CD14-positive monocyte (primary cell): ENCODE results near the gene CRTC3. TPM values are rescaled to one million over a fixed set of nuclear protein-coding genes. Genes with fewer than 3 reads are reported as not detected.
A peak's percentile ranks its signal among the peaks of the same experiment; 100 is the strongest.

ENCODE experiments used
- DNase-seq, 3 donors: peaks; one replicate each; pipeline ENCODE4 v3.0.0-alpha.2; 2011 to 2022
- H2AFZ ChIP-seq: 2 replicates; pipeline ENCODE4 v1.6.0; 2012; ENCODE audit warnings: mild to moderate bottlenecking, low read depth, low read length, inconsistent platforms; ENCODE audit not compliant: insufficient read depth, poor library complexity, severe bottlenecking
- H3K27ac ChIP-seq, 2 donors: 1 replicate in 1 of 2; 2 replicates in 1 of 2; pipeline ENCODE4 v1.5.1; 2012 to 2013; ENCODE audit warnings: low read length in 2 of 2, control low read depth in 1 of 2, inconsistent platforms in 1 of 2, low read depth in 1 of 2, mild to moderate bottlenecking in 1 of 2
- H3K27me3 ChIP-seq, 2 donors: one replicate each; pipeline versions ENCODE4 v1.6.0 to v1.6.1; 2011 to 2013; ENCODE audit warnings: low read length in 2 of 2; ENCODE audit not compliant: control insufficient read depth in 2 of 2, insufficient read depth in 2 of 2
- H3K36me3 ChIP-seq, 2 donors: replicated peaks in 1 of 2; 1 replicate in 1 of 2; 2 replicates in 1 of 2; pipeline versions ENCODE4 v1.5.1 to v1.6.1; 2012 to 2013; ENCODE audit warnings: low read length in 2 of 2, control low read depth in 1 of 2, inconsistent platforms in 1 of 2, mild to moderate bottlenecking in 1 of 2; ENCODE audit not compliant: insufficient read depth in 2 of 2, control insufficient read depth in 1 of 2
- H3K4me1 ChIP-seq, 2 donors: 1 replicate in 1 of 2; 2 replicates in 1 of 2; pipeline versions ENCODE4 v1.5.1 to v1.6.1; 2012 to 2013; ENCODE audit warnings: low read length in 2 of 2, control low read depth in 1 of 2, inconsistent platforms in 1 of 2, mild to moderate bottlenecking in 1 of 2, moderate library complexity in 1 of 2; ENCODE audit not compliant: insufficient read depth in 2 of 2, control insufficient read depth in 1 of 2
- H3K4me2 ChIP-seq: replicated peaks from 2 replicates; pipeline ENCODE3; 2012; ENCODE audit warnings: low read length, moderate library complexity, mild to moderate bottlenecking; ENCODE audit not compliant: poor library complexity, severe bottlenecking; ENCODE audit errors: extremely low read depth
- H3K4me3 ChIP-seq, 3 experiments: fragments of 200-600 bp in 1 of 3; sonication (generic) in 1 of 3; replicated peaks in 1 of 3; 1 replicate in 2 of 3; 2 replicates in 1 of 3; pipeline ENCODE4 v1.5.1; 2011 to 2013; ENCODE audit warnings: low read length in 3 of 3, mild to moderate bottlenecking in 3 of 3, control low read depth in 2 of 3, low read depth in 2 of 3, inconsistent platforms in 1 of 3, moderate library complexity in 1 of 3
- H3K79me2 ChIP-seq: 2 replicates; pipeline ENCODE4 v1.6.0; 2012; ENCODE audit warnings: mild to moderate bottlenecking, control low read depth, inconsistent platforms, low read length, moderate library complexity; ENCODE audit not compliant: insufficient read depth
- H3K9ac ChIP-seq: 2 replicates; pipeline ENCODE4 v1.6.0; 2017; ENCODE audit warnings: low read length, mild to moderate bottlenecking; ENCODE audit not compliant: insufficient read depth, poor library complexity, severe bottlenecking
- H3K9me3 ChIP-seq, 2 donors: replicated peaks in 1 of 2; 1 replicate in 1 of 2; 2 replicates in 1 of 2; pipeline versions ENCODE4 v1.5.1 to v1.6.1; 2012 to 2013; ENCODE audit warnings: low read length in 2 of 2, control low read depth in 1 of 2; ENCODE audit not compliant: control insufficient read depth in 1 of 2, insufficient read depth in 1 of 2
- H4K20me1 ChIP-seq: 2 replicates; pipeline ENCODE4 v1.6.0; 2012; ENCODE audit warnings: mild to moderate bottlenecking, low read length, control low read depth, moderate library complexity; ENCODE audit not compliant: insufficient read depth
- H3K27ac Mint-ChIP-seq, 7 donors: one replicate each; pipeline ENCODE4 v1.8.0; 2020; ENCODE audit warnings: mild to moderate bottlenecking in 7 of 7, mixed read lengths in 7 of 7, moderate library complexity in 6 of 7, inconsistent platforms in 2 of 7
- H3K27me3 Mint-ChIP-seq, 3 donors: one replicate each; pipeline ENCODE4 v1.8.0; 2021 to 2022; ENCODE audit warnings: low read depth in 3 of 3, mild to moderate bottlenecking in 3 of 3, mixed read lengths in 3 of 3, moderate library complexity in 3 of 3, inconsistent platforms in 1 of 3
- H3K36me3 Mint-ChIP-seq, 2 donors: one replicate each; pipeline ENCODE4 v1.8.0; 2020; ENCODE audit warnings: mixed read lengths in 2 of 2, inconsistent platforms in 1 of 2, mild to moderate bottlenecking in 1 of 2
- H3K4me1 Mint-ChIP-seq: one replicate; pipeline ENCODE4 v1.8.0; 2020; ENCODE audit warnings: mild to moderate bottlenecking, mixed read lengths
- H3K4me3 Mint-ChIP-seq, 2 donors: one replicate each; pipeline ENCODE4 v1.8.0; 2020; ENCODE audit warnings: mild to moderate bottlenecking in 2 of 2, mixed read lengths in 2 of 2, moderate library complexity in 1 of 2
- H3K9me3 Mint-ChIP-seq, 7 donors: one replicate each; pipeline ENCODE4 v1.8.0; 2020 to 2022; ENCODE audit warnings: mixed read lengths in 7 of 7, mild to moderate bottlenecking in 6 of 7, moderate library complexity in 6 of 7, inconsistent platforms in 2 of 7
- CTCF ChIP-seq: fragments of 200-600 bp; IDR thresholded peaks from one replicate; pipeline ENCODE4 v1.8.0; 2022; ENCODE audit warnings: antibody characterized with exemption, mild to moderate bottlenecking
- WGBS: methylation state at CpG from one replicate; pipeline ENCODE4 v1.1.5; 2013; ENCODE audit warnings: missing lambda C conversion rate; ENCODE audit not compliant: insufficient coverage; 5-methylcytosine and 5-hydroxymethylcytosine counted together
- intact Hi-C, 2 donors: fragments of 100-400 bp; cut with micrococcal nuclease; formaldehyde crosslinking; loops; one replicate each; pipeline versions ENCODE4 v1.15.0 to v1.15.1; 2023
- polyA plus RNA-seq, 3 donors: library from polyadenylated mRNA; depleted of rRNA in 1 of 3; unstranded in 2 of 3; stranded (reverse) in 1 of 3; fragments of 300-500 nt in 2 of 3; fragments of >200 nt in 1 of 3; fragmentation: Illumina TruSeq in 2 of 3; gene quantifications; 1 replicate in 2 of 3; 2 replicates in 1 of 3; pipeline ENCODE4 v1.2.3, GENCODE V29; 2012 to 2021

Gene CRTC3
- polyA plus RNA-seq, 3 donors = 6.0 to 25.4 (median 12.2) TPM

- no peak for TF ChIP-seq CTCF
- Histone ChIP-seq H3K27ac (peak overlapping the region; percentile 61 to 90), H3K4me3 (peak overlapping the region; percentile 51 to 88 (median 71)), H3K27me3 (no peaks in the 10 kb centered on the region), H3K79me2 (peaks cover 22% of the 10 kb centered on the region), H3K4me1 (peaks cover 27 to 32% of the 10 kb centered on the region in 2 donors), H3K9me3 (no peaks in the 10 kb centered on the region), H3K9ac (peak overlapping the region; percentile 91), H4K20me1 (no peaks in the 10 kb centered on the region), H3K4me2 (peak overlapping the region; percentile 88), H2AFZ (peak overlapping the region; percentile 98), H3K36me3 (no peaks in the 10 kb centered on the region)
- Mint-ChIP-seq H3K27ac (peak overlapping the region in 6 of 7 donors; percentile 72 to 92 (median 85)), H3K36me3 (peaks cover 0 to 3% of the 10 kb centered on the region in 2 donors), H3K4me3 (peak overlapping the region; percentile 86 to 92), H3K9me3 (peaks cover 0 to 2% (median 0%) of the 10 kb centered on the region in 7 donors), H3K27me3 (peaks cover 0 to 8% (median 2%) of the 10 kb centered on the region in 3 donors), H3K4me1 (peaks cover 36% of the 10 kb centered on the region)
- intact Hi-C loops = loop anchor here in 1 of 2 donors (5.0 kb wide), 1 partner anchor 37 kb away; no protein-coding TSS in a partner anchor
- 3% methylated on average over 68 of the region's 75 CpGs for WGBS
- DNase-seq = peak; percentile 26 to 35 (median 29)
These were observed 135.8 kb downstream of the CRTC3 start for GRCh38 chr15:90665288-90666134.

DNA sequence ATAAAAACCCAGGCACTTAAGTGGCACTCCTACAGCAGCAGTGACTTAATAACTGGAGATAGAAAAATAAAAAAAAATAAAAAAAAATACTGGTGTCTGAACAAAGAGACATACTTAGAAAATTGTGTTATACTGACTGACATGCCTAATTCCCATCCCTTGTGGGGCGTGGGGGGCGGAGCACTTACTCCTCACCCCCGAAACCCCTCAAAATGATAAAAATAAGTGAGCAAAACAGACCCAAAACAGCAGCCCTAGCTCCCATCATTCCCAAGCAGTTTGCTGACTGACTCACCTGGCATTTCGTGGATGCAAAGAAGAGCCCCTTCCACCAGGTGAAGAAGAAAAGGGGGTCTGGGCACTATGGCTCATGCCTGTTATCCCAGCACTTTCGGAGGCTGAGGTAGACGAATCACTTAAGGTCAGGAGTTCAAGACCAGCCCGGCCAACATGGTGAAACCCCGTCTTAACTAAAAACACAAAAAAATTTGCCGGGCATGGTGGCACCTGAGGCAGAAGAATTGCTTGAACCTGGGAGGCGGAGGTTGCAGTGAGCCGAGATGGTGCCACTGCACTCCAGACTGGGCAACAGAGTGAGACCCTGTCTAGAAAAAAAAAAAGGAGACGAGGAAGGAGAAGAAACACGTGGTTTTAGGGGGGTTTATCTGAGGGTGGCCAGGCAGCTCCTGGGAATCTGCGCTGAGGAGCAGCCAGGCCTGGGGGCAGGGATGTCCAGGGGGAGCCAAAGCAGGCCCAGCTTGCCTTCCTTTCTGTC is 136.6 kb downstream of the CRTC3 start:
- H3K27ac Mint-ChIP-seq = peak overlapping the region in 5 of 7 donors; percentile 72 to 89 (median 87)
- Histone ChIP-seq H3K27me3 (no peaks in the 10 kb centered on the region), H3K4me3 (peak overlapping the region; percentile 51 to 88 (median 71)), H3K4me1 (peaks cover 19 to 23% of the 10 kb centered on the region in 2 donors), H3K4me2 (peak overlapping the region; percentile 88), H3K36me3 (no peaks in the 10 kb centered on the region), H3K9me3 (no peaks in the 10 kb centered on the region), H4K20me1 (no peaks in the 10 kb centered on the region), H2AFZ (peak overlapping the region; percentile 98), H3K9ac (peak overlapping the region; percentile 91), H3K79me2 (peaks cover 22% of the 10 kb centered on the region), H3K27ac (peak overlapping the region in 1 of 2 donors; percentile 90)
- peaks cover 0 to 3% of the 10 kb centered on the region in 2 donors for H3K36me3 Mint-ChIP-seq
- WGBS = 75% methylated on average over 10 of the region's 14 CpGs
- H3K27me3 Mint-ChIP-seq = peaks cover 2 to 8% (median 2%) of the 10 kb centered on the region in 3 donors
- peaks cover 0 to 2% (median 0%) of the 10 kb centered on the region in 7 donors for H3K9me3 Mint-ChIP-seq
- intact Hi-C loops = loop anchor here in 1 of 2 donors (5.0 kb wide), 1 partner anchor 36 kb away; no protein-coding TSS in a partner anchor
- H3K4me1 Mint-ChIP-seq = peaks cover 28% of the 10 kb centered on the region
- peak overlapping the region; percentile 86 to 92 for H3K4me3 Mint-ChIP-seq
- no peak for DNase-seq
- TF ChIP-seq CTCF = no peak
